ENCODE data around the gene TLX1.

DNA sequence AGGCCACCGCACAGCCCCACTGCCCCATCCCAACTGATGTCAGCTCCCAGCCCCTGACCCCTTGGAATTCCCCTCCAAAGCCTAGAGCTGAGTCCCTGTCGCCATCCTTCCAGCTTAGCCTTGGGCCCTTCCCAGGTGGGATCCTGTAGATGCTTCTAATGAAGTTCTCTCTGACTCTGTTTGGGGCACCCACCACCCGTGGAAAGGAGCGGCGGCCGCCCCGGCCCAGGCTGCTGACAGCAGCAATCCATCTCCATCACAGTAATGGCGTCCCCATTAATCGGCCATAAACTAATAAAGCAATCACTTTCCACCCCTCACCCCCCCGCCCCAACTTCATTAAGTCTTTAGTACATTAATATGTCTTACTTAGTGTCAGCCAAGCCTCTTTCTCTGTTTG is 43.7 kb upstream of the TLX1 start:
- TF ChIP-seq, protein P1, sequence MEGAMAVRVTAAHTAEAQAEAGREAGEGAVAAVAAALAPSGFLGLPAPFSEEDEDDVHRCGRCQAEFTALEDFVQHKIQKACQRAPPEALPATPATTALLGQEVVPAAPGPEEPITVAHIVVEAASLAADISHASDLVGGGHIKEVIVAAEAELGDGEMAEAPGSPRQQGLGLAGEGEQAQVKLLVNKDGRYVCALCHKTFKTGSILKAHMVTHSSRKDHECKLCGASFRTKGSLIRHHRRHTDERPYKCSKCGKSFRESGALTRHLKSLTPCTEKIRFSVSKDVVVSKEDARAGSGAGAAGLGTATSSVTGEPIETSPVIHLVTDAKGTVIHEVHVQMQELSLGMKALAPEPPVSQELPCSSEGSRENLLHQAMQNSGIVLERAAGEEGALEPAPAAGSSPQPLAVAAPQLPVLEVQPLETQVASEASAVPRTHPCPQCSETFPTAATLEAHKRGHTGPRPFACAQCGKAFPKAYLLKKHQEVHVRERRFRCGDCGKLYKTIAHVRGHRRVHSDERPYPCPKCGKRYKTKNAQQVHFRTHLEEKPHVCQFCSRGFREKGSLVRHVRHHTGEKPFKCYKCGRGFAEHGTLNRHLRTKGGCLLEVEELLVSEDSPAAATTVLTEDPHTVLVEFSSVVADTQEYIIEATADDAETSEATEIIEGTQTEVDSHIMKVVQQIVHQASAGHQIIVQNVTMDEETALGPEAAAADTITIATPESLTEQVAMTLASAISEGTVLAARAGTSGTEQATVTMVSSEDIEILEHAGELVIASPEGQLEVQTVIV (CRISPR knock-in tag; IDR thresholded peaks at IDR 0.05; ENCODE audit: borderline replicate concordance), result no peak
- TF ChIP-seq FOXK2 (conservative IDR thresholded peaks at IDR 0.05 in 1 of 2, IDR thresholded peaks at IDR 0.05 in 1 of 2; ENCODE audit: low read depth in 2 of 2), result no peak
- TF ChIP-seq, protein P2, sequence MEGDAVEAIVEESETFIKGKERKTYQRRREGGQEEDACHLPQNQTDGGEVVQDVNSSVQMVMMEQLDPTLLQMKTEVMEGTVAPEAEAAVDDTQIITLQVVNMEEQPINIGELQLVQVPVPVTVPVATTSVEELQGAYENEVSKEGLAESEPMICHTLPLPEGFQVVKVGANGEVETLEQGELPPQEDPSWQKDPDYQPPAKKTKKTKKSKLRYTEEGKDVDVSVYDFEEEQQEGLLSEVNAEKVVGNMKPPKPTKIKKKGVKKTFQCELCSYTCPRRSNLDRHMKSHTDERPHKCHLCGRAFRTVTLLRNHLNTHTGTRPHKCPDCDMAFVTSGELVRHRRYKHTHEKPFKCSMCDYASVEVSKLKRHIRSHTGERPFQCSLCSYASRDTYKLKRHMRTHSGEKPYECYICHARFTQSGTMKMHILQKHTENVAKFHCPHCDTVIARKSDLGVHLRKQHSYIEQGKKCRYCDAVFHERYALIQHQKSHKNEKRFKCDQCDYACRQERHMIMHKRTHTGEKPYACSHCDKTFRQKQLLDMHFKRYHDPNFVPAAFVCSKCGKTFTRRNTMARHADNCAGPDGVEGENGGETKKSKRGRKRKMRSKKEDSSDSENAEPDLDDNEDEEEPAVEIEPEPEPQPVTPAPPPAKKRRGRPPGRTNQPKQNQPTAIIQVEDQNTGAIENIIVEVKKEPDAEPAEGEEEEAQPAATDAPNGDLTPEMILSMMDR (IDR thresholded peaks at IDR 0.05 in 2 of 3, conservative IDR thresholded peaks at IDR 0.05 in 1 of 3; ENCODE audit: insufficient read depth in 2 of 3, low read depth in 1 of 3, low read length in 3 of 3), result no peak
- TF ChIP-seq, protein P3, sequence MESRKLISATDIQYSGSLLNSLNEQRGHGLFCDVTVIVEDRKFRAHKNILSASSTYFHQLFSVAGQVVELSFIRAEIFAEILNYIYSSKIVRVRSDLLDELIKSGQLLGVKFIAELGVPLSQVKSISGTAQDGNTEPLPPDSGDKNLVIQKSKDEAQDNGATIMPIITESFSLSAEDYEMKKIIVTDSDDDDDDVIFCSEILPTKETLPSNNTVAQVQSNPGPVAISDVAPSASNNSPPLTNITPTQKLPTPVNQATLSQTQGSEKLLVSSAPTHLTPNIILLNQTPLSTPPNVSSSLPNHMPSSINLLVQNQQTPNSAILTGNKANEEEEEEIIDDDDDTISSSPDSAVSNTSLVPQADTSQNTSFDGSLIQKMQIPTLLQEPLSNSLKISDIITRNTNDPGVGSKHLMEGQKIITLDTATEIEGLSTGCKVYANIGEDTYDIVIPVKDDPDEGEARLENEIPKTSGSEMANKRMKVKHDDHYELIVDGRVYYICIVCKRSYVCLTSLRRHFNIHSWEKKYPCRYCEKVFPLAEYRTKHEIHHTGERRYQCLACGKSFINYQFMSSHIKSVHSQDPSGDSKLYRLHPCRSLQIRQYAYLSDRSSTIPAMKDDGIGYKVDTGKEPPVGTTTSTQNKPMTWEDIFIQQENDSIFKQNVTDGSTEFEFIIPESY (CRISPR knock-in tag; IDR thresholded peaks at IDR 0.05), result no peak
- no peak for TF ChIP-seq JUND (IDR thresholded peaks at IDR 0.05; ENCODE audit: borderline replicate concordance, low read depth, low read length)
- no peak for TF ChIP-seq JUND (tag; IDR thresholded peaks at IDR 0.05; ENCODE audit: borderline replicate concordance, low read depth, low read length)
